Ishikawa (cell line): ENCODE data around the gene ACER3.

ENCODE experiments used
- CEBPB ChIP-seq: IDR thresholded peaks from 2 replicates; pipeline ENCODE4 v1.6.1; 2012
- CREB1 ChIP-seq: IDR thresholded peaks from 2 replicates; pipeline ENCODE4 v1.6.1; 2012; ENCODE audit warnings: low read depth
- EGR1 ChIP-seq: IDR thresholded peaks from 2 replicates; pipeline ENCODE4 v1.6.1; 2012
- EP300 ChIP-seq: IDR thresholded peaks from 2 replicates; pipeline ENCODE4 v1.6.1; 2012; ENCODE audit warnings: borderline replicate concordance
- FOXM1 ChIP-seq: IDR thresholded peaks from 2 replicates; pipeline ENCODE4 v1.6.1; 2012; ENCODE audit warnings: low read depth, borderline replicate concordance
- MAX ChIP-seq: IDR thresholded peaks from 2 replicates; pipeline ENCODE4 v1.6.1; 2012
- NFIC ChIP-seq: IDR thresholded peaks from 2 replicates; pipeline ENCODE4 v1.6.1; 2012
- RAD21 ChIP-seq: IDR thresholded peaks from 2 replicates; pipeline ENCODE4 v1.6.1; 2012; ENCODE audit warnings: low read depth
- REST ChIP-seq: IDR thresholded peaks from 2 replicates; pipeline ENCODE4 v1.6.1; 2012; ENCODE audit warnings: low read depth, mild to moderate bottlenecking
- TAF1 ChIP-seq: IDR thresholded peaks from 2 replicates; pipeline ENCODE4 v1.6.1; 2012; ENCODE audit warnings: low read depth, mild to moderate bottlenecking
- TCF12 ChIP-seq: IDR thresholded peaks from 2 replicates; pipeline ENCODE4 v1.6.1; 2012; ENCODE audit warnings: low read depth
- TEAD4 ChIP-seq: IDR thresholded peaks from 2 replicates; pipeline ENCODE4 v1.6.1; 2012
- USF1 ChIP-seq: IDR thresholded peaks from 2 replicates; pipeline ENCODE4 v1.6.1; 2012
- YY1 ChIP-seq: IDR thresholded peaks from 2 replicates; pipeline ENCODE4 v1.6.1; 2012; ENCODE audit warnings: low read depth
- ZBTB7A ChIP-seq: IDR thresholded peaks from 2 replicates; pipeline ENCODE4 v1.6.1; 2012; ENCODE audit warnings: low read depth

The ACER3 gene

GRCh38 chr11:77059806-77060205 lies 199.1 kb downstream of the ACER3 start:
- TF ChIP-seq ZBTB7A: no peak
- no peak for TF ChIP-seq EP300
- no peak for TF ChIP-seq RAD21
- TF ChIP-seq REST: no peak
- no peak for TF ChIP-seq FOXM1
- TF ChIP-seq NFIC: no peak
- no peak for TF ChIP-seq TAF1
- no peak for TF ChIP-seq TEAD4
- TF ChIP-seq MAX: no peak
- no peak for TF ChIP-seq CREB1
- TF ChIP-seq EGR1: no peak
- TF ChIP-seq TCF12: no peak
- TF ChIP-seq CEBPB: no peak
- TF ChIP-seq YY1: no peak
- TF ChIP-seq USF1: no peak

GRCh38 chr11:77060234-77060633 lies 199.5 kb downstream of the ACER3 start:
- TF ChIP-seq TEAD4 (no peak), EP300 (no peak), REST (no peak), ZBTB7A (no peak), YY1 (no peak), FOXM1 (no peak), CREB1 (no peak), TAF1 (no peak)

- no peak for TF ChIP-seq EP300
- TF ChIP-seq TAF1: no peak
- no peak for TF ChIP-seq CREB1
- TF ChIP-seq NFIC: no peak
- TF ChIP-seq ZBTB7A: no peak
- no peak for TF ChIP-seq TEAD4
- no peak for TF ChIP-seq REST
- no peak for TF ChIP-seq FOXM1
Observed at GRCh38 chr11:77062924-77063323, 202.2 kb downstream of the ACER3 start.

- TF ChIP-seq EGR1 (no peak), TEAD4 (no peak), CEBPB (no peak), NFIC (no peak), ZBTB7A (no peak), REST (no peak), YY1 (no peak), RAD21 (no peak), USF1 (no peak), MAX (no peak)
Observed at GRCh38 chr11:77063407-77063806, 202.7 kb downstream of the ACER3 start.
